ENCODE results near the gene MTCL3.

- TF ChIP-seq CTCF (conservative IDR thresholded peaks at IDR 0.05; ENCODE audit: low read length) = no peak
- no peak for TF ChIP-seq EZH2phosphoT487 (IDR thresholded peaks at IDR 0.05; ENCODE audit: borderline replicate concordance, low read depth, low read length)
Measured at GRCh38 chr6:127538750-127539264, 19.7 kb upstream of the MTCL3 start.

Measured in OCI-LY7 (cell line).